Dendritic cell treated with granulocyte-macrophage colony-stimulating factor and Interleukin-4, amounts not matched to agents 40 ng/mL and 50 ng/mL, for 4 days (primary cell): ENCODE data around the gene RFNG.
A peak's percentile ranks its signal among the peaks of the same experiment; 100 is the strongest.

Experiments used
- H3K27ac Mint-ChIP-seq: one replicate; pipeline ENCODE4 v1.8.0; 2022; ENCODE audit warnings: mild to moderate bottlenecking, mixed read lengths
- H3K27me3 Mint-ChIP-seq: one replicate; pipeline ENCODE4 v1.8.0; 2022; ENCODE audit warnings: mild to moderate bottlenecking, mixed read lengths
- H3K36me3 Mint-ChIP-seq: one replicate; pipeline ENCODE4 v1.8.0; 2022; ENCODE audit warnings: low read depth, mixed read lengths
- H3K4me1 Mint-ChIP-seq: one replicate; pipeline ENCODE4 v1.8.0; 2022; ENCODE audit warnings: low read depth, mixed read lengths
- H3K4me3 Mint-ChIP-seq: one replicate; pipeline ENCODE4 v1.8.0; 2022; ENCODE audit warnings: mild to moderate bottlenecking, moderate library complexity, mixed read lengths
- H3K9me3 Mint-ChIP-seq: one replicate; pipeline ENCODE4 v1.8.0; 2022; ENCODE audit warnings: mixed read lengths
- intact Hi-C: fragments of 100-400 bp; cut with micrococcal nuclease; formaldehyde crosslinking; loops from one replicate; pipeline ENCODE4 v1.15.0; 2022

Gene RFNG

DNA sequence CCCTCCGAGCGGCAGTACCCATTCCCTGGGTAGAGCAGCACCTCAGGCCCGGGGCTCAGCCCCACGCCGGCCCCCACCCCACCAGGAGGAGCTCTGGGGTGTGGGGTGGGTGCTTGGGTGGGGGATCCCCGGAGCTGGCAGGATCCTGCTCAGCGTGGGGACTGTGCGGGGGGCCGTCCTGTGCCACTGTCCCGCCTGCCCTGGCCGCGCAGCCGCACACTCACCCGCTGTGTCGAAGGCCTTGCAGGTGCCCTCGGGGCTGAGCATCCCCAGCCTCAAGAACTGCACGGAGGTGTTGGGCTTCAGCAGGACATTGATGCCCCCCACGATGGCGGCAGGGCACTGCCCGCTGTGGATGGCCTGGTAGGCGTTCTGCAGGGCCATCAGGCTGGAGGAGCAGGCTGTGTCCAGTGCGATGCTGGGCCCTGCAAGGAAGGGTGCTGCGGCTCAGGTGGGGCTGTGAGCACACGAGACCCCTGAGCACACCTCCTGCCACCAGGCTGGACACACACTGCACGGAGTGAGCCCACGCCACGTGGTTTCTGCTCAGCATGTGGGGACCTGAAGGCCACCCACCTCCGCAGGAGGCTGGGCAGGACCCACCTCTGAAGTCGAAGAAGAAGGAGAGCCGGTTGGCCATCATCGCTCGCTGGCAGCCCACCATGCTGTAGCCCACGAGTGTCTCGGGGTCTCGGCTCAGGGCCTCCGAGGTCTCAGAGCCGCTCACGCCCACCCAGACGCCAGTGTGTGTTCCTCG, 41.6 kb upstream of the RFNG start:
- no peaks in the 10 kb centered on the region for H3K9me3 Mint-ChIP-seq
- H3K4me3 Mint-ChIP-seq = no peak overlapping the region
- peaks cover 19% of the 10 kb centered on the region for H3K4me1 Mint-ChIP-seq
- peaks cover 92% of the 10 kb centered on the region for H3K36me3 Mint-ChIP-seq
- peaks cover 2% of the 10 kb centered on the region for H3K27me3 Mint-ChIP-seq
- intact Hi-C loops = no loop called here
- H3K27ac Mint-ChIP-seq = peak overlapping the region; percentile 52

DNA sequence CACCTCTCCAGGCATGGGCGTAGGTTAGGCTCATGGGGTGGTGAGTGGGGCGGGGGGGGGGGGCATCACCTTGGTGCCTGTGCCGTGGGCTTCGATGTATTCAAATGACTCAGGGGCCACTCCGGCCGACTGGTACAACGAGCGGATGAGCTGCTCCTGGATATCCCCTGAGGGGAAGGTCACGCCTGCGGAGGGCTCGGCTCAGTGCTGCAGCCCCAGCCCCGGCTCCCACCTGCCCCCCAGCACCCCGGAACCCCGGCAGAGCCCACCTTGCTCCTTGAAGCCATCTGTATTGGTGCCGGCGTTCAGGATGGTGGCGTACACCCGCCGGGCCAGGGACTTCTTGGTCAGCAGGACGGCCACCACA, 41.0 kb upstream of the RFNG start:
- H3K9me3 Mint-ChIP-seq = no peaks in the 10 kb centered on the region
- no peak overlapping the region for H3K4me3 Mint-ChIP-seq
- intact Hi-C loops = no loop called here
- H3K27ac Mint-ChIP-seq = no peak overlapping the region
- peaks cover 2% of the 10 kb centered on the region for H3K27me3 Mint-ChIP-seq
- peaks cover 92% of the 10 kb centered on the region for H3K36me3 Mint-ChIP-seq
- peaks cover 19% of the 10 kb centered on the region for H3K4me1 Mint-ChIP-seq

DNA sequence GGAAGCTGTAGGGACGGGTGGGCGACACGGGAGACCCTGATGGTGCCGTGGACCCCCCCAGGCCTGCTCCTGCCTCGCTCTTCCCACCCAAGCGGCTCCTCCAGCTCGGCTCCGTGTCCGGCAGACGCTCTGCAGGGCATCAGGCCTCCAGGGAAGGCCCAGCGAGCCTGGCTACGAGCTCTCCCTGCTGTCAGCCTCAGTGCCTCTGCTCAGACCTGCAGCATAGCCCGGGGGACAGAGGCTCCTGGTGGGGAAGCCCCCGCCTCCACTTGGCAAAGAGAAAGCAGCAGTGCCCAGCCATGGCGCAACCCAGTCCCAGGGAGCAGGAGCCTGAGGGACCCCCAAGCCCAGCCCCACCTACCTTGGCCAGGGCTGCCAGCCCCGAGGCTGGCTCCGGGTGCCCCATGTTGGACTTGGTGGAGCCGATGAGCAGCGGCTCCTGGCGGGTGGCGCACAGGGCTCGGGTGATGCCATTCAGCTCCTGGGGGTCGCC, 40.5 kb upstream of the RFNG start:
- no peak overlapping the region for H3K4me3 Mint-ChIP-seq
- intact Hi-C loops = no loop called here
- H3K36me3 Mint-ChIP-seq = peaks cover 97% of the 10 kb centered on the region
- no peak overlapping the region for H3K27ac Mint-ChIP-seq
- peaks cover 2% of the 10 kb centered on the region for H3K27me3 Mint-ChIP-seq
- H3K4me1 Mint-ChIP-seq = peaks cover 19% of the 10 kb centered on the region
- H3K9me3 Mint-ChIP-seq = no peaks in the 10 kb centered on the region

DNA sequence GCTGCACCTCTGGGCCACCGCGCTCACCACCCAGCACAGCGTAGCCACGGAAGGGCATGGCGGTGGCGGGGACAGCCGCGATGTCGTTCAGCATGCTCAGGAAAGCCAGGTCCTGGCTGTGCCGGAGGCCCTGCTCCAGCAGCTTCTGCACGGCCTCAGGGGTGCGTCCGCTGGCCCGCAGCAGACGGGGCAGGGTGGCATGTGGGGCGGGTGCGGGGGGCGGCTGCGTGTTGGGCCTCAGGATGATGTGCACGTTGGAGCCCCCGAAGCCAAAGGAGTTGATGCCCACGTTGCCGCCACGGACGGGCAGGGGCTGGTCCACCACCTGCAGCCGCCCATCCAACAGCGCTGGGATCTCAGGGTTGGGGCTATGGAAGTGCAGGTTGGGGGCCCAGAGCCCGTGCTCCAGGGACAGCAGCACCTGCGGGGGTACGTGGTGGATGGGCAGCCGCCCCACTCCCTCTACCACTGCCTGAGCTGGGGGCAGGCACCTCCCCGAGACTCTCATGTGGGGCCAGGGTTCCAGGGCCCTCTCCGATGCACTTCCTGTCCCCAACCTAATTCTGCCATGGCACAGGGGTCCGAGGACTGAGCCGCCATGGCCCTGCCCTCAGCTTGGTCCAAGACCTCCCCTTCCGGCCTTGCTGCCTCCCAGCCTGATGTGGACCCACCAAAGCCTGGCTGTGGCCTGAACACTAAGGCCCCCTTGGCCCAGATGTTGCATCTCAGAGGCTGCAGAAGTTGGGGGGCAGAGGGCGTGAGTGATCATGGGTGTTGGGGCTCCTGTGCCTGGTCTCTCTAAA, 39.9 kb upstream of the RFNG start:
- Mint-ChIP-seq H3K9me3 (no peaks in the 10 kb centered on the region), H3K4me3 (no peak overlapping the region), H3K27me3 (no peaks in the 10 kb centered on the region), H3K36me3 (peaks cover 99% of the 10 kb centered on the region), H3K27ac (no peak overlapping the region), H3K4me1 (peaks cover 13% of the 10 kb centered on the region)
- intact Hi-C loops = no loop called here

DNA sequence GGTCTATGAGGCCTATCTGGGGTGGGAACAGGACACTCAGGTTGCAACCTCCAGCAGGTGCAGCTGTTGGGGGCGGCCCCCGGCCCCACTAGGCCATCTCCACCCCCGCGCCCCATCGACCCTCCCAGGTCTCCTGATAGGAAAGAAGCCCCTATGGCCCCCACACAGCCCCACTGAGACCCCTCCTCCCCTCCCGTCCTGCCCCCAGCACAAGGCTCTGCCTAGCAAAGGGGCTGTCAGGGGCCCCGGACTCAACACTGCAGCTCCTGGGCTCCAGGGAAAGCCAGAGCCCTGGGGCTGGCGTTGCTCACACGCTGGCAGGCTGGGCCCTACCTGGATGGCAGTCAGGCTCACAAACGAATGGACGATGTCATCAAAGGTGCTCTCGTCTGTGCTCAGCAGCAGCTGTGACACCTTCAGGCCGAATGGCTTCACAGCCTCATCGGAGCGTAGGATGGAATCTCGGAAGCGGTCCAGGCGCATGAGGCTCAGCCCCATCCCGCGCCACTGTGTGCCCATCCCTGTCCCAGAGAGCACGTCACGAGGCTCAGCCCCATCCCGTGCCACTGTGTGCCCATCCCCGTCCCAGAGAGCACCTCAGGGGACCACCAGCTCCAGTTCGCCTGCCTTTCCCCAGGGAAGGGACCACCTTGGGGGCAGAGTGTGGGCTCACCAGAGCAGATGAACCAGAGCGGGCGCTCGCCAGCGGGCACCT, 39.1 kb upstream of the RFNG start:
- no peak overlapping the region for H3K27ac Mint-ChIP-seq
- no peak overlapping the region for H3K4me3 Mint-ChIP-seq
- H3K27me3 Mint-ChIP-seq = no peaks in the 10 kb centered on the region
- peaks cover 99% of the 10 kb centered on the region for H3K36me3 Mint-ChIP-seq
- peaks cover 5% of the 10 kb centered on the region for H3K4me1 Mint-ChIP-seq
- intact Hi-C loops = no loop called here
- H3K9me3 Mint-ChIP-seq = no peaks in the 10 kb centered on the region

DNA sequence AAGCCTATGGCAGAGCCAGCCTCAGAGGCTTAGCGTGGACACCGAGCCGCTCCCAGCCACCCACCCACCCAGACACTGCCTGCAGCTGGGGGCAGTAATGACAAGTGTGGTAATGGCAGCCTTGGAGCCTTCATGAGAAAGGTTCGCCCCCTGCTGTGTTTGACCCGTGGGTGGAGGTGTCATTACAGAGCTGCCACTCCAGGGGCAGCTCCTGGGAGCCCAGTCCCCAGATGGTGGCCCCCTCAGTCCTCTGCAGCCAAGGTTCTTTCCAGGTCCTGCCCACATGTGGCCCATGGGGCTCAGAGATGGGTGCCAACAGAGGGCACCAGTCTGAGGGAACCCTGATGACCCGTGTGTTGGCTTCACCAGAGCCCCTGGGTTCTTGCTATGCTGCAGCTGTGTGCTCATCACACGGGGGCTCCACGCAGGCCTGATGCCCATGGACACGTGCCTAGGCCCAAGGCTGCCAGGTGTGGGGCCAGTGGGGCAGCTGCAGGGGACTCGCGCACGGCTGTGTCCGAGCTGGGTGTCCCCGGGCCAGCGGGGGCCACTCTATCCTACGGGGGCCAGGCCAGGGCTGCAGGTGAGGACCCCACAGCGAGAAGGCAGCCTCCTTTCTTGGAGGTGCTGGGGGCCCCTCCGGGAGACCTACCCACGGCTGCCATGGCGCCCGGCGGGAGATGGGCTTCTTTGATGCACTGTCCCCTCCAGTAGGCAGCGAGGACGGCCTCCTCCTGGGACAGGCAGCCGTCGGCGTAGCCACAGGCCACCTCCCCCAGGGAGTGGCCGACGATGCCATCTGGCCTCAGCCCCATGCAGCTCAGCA, 38.3 kb upstream of the RFNG start:
- Mint-ChIP-seq H3K36me3 (peaks cover 99% of the 10 kb centered on the region), H3K4me1 (no peaks in the 10 kb centered on the region), H3K27ac (no peak overlapping the region), H3K4me3 (no peak overlapping the region), H3K9me3 (no peaks in the 10 kb centered on the region), H3K27me3 (no peaks in the 10 kb centered on the region)
- intact Hi-C loops = no loop called here

DNA sequence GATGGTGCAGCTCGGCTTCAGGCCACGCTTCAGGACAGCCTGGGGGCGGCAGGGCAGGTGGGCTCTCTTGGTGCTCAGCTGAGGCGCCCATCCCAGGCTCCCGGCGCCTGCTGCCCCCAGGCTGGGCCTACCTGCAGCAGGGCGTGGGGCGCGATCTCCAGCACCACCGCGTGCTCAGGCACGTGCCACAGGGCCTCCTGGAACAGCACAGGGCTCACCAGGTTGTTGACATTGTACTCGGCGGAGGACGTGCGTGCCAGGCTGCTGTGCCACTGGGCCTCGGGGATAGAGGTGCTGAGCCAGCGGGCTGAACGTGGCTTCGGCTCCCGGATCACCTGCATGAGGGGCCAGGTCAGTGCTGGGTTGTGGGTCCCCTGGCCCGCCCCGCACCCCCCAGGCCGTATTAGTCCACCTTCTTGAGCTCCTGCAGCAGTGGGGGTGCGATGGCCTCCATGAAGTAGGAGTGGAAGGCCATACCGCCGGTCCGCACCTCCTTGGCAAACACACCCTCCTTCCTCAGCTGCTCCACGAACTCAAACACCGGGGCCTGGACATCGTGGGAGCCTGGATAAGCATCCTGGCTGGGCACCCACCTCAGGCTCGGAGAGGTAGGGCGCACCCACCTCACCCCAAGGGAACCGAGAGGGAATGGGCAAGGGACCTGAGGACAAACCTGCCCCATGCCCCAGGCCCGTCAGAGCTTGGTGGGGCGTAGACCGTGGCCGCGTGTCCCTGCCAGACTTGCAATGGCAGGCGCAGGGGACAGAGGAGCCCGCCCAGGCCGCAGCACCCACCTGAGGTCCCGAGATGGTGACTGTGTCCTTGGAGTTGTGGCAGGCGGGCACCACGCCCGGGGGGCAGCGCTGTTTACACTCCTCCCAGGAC, 37.5 kb upstream of the RFNG start:
- Mint-ChIP-seq H3K27ac (no peak overlapping the region), H3K4me3 (no peak overlapping the region), H3K36me3 (peaks cover 100% of the 10 kb centered on the region), H3K9me3 (no peaks in the 10 kb centered on the region), H3K4me1 (no peaks in the 10 kb centered on the region), H3K27me3 (no peaks in the 10 kb centered on the region)
- intact Hi-C loops = no loop called here

DNA sequence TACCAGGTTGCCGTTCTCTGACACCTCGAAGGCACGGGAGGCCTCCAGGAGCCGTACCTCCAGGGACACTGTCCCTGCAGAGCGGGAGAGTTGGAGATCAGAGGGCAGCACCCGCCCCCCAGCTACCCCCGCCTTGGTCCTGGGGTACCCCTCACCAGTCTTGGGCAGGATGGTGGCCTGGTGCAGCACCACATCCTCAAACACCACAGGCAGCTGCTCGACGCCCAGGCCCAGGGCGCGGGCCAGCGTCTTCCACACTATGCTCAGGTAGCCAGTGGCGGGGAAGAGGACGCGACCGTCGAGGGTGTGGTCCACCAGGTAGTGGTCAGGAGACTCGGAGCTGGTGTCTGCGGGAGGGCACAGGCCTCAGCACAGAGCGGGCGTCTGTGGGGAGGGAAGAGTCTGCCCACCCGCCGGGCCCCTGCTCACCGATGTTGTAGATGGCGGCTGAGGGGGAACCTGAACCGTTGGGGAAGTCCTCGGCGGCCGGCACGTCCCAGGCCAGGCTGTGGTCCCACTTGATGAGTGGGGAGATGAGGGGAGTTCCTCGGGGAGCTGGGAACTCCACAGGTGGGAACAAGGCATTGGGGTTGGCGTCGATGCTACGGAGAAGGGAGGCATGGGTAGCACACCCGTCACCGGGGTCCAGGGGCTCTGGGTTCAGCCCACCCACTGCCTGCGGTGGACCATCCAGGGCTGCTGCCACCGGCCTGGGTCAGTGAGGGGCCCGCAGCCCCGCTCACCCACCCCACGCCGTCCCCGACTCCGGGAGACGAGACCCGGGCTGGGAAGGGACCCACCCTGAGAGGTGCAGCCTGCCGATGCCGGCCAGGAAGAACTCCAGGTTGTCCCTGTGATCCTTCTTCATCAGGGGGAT, 36.6 kb upstream of the RFNG start:
- intact Hi-C loops = no loop called here
- Mint-ChIP-seq H3K4me1 (no peaks in the 10 kb centered on the region), H3K36me3 (peaks cover 100% of the 10 kb centered on the region), H3K4me3 (no peak overlapping the region), H3K9me3 (no peaks in the 10 kb centered on the region), H3K27me3 (no peaks in the 10 kb centered on the region), H3K27ac (no peak overlapping the region)

DNA sequence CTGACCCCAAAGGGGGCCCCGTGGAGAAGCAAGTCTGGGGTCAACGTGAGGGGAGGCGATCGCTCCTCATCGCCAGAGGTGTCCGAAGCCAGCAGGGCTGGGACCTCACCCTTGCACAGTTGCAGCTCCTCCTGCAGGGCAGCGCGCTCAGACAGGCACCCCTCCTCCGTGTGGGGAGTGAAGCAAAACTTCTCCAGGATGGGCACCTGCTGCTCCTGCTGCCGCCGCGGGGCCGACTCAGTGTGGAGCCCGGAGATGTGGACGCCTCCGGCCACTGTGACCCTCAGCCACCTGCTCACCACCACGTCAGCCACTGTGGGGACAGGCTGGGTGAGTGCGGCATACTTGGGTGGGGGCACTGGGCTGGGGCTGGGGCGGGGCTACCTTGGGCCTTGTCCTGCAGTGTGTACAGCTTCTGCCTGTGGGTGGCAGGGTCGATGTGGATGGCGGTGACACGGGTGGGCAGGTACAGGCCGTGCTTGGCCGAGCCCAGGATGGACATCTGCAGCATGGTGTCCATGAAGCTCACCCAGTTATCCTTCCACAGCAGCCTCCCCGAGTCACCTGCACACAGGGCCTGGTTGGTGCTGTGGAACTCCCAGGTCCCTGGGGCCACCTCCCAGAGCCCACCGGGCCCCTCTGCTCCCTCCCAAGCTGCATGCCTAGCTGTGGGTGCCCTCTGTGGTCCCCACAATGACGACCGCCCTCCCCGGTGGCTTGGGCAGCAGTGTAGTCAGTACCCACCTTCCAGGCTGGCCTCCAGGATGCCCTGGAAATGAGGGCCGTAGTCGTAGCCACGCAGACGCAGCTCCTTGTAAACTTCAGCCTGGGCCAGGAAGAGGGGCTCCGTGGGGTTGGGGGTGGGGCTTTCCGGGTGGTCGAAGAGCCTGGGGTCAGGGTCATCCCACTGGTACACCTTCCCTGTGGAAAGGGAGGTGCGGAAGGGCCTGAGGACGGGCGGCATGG, 35.6 kb upstream of the RFNG start:
- intact Hi-C loops = no loop called here
- Mint-ChIP-seq H3K27me3 (no peaks in the 10 kb centered on the region), H3K4me3 (no peak overlapping the region), H3K9me3 (no peaks in the 10 kb centered on the region), H3K4me1 (no peaks in the 10 kb centered on the region), H3K36me3 (peaks cover 100% of the 10 kb centered on the region), H3K27ac (no peak overlapping the region)

DNA sequence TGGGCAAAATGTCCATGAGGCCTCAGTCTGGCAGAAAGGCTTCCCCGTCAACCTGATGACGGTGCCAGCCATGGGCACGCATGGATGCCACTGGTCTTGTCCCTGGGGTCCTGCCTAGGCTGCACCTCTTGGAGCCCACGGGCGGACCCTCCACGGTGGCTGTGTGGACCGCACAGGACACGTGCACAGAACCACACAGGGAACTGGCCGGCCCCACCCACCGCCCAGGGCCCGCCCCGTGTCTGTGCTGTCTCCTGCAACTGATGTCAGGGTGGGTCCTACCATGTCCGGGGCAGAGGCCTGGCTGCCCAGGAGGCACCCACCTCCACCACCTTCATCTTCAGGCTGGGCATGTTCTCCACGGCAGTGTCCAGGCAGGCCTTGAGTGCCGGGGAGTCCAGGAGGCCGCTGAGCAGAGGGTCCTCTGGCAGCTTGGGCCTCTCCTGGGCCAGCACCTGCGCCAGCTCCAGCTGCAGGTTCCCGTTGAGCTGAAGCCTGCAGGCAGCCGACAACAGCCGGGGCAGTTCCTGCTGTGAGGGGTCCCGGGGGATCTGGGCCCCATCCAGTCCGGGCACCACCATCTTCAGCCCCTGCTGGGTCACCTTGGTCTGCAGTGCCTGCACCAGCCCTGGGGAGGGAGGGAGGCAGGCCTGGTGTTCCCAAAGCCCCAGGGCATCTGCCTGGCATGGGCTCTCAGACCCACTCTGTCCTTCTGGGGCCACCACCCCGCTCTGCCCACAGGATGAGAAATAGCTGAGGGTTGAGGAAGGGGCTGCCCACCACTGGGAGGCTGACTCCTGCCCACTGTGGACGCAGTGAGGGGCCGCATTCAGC, 34.5 kb upstream of the RFNG start:
- intact Hi-C loops = no loop called here
- Mint-ChIP-seq H3K4me1 (no peaks in the 10 kb centered on the region), H3K4me3 (no peak overlapping the region), H3K27me3 (no peaks in the 10 kb centered on the region), H3K27ac (no peak overlapping the region), H3K36me3 (peaks cover 100% of the 10 kb centered on the region), H3K9me3 (no peaks in the 10 kb centered on the region)
